HepG2 (cell line): Measurements from ENCODE around the gene ARHGAP23. TPM values are rescaled to one million over a fixed set of nuclear protein-coding genes. Genes with fewer than 3 reads are reported as not detected.

Experiments
- ATAC-seq: fragments of 200-7000 bp; cut with Tn5 transposase; 3 replicates; pipeline ENCODE4 v1.9.1; 2020; ENCODE audit warnings: mild to moderate bottlenecking, moderate library complexity
- BruUV-seq: library from RNA; stranded (reverse); fragments of 400-500 nt; replicated peaks from 2 replicates; lab custom pipeline; 2021; lab: Mats Ljungman, UMichigan
- CTCF ChIA-PET: fragments of 300-600 bp; formaldehyde crosslinking; extraction: SDS; loops from one replicate; lab custom pipeline; 2021; ENCODE audit warnings: low total read pairs, inconsistent platforms, low intra/inter-chr PET ratio; lab: Yijun Ruan, JAX
- POLR2A ChIA-PET: fragments of 350-600 bp; sonication (Branson Sonifier 250); formaldehyde crosslinking; loops from one replicate; lab custom pipeline; 2020; ENCODE audit warnings: antibody characterized with exemption, inconsistent platforms; lab: Yijun Ruan, JAX
- DNase-seq: peaks from one replicate; pipeline ENCODE4 v3.0.0-alpha.2; 2015; ENCODE audit warnings: low spot score
- FAIRE-seq: peaks from 3 replicates; lab custom pipeline; 2011; peaks lifted over from hg19 to GRCh38; lab: Jason Lieb, UNC
- H2AFZ ChIP-seq: one replicate; pipeline ENCODE4 v1.6.1; 2011; ENCODE audit warnings: low read length, inconsistent platforms
- H3K27ac ChIP-seq: fragments of 300-600 bp; 3 replicates; pipeline ENCODE4 v1.8.0; 2011; ENCODE audit warnings: mixed run types, mild to moderate bottlenecking, mixed read lengths, low read length, inconsistent platforms; ENCODE audit not compliant: insufficient read depth; ENCODE audit errors: extremely low read length
- H3K27me3 ChIP-seq, 2 experiments: fragments of 200-600 bp in 1 of 2; 2 replicates in 1 of 2; 3 replicates in 1 of 2; pipeline versions ENCODE4 v1.6.0 to v1.8.0; 2011; ENCODE audit warnings: low read length in 2 of 2, mild to moderate bottlenecking in 2 of 2, moderate library complexity in 2 of 2, inconsistent platforms in 1 of 2; ENCODE audit not compliant: insufficient read depth in 2 of 2, control insufficient read depth in 1 of 2
- H3K36me3 ChIP-seq, 2 experiments: fragments of 200-600 bp in 1 of 2; replicated peaks in 1 of 2; 2 replicates in 1 of 2; 3 replicates in 1 of 2; pipeline versions ENCODE4 v1.5.1 to v1.8.0; 2011; ENCODE audit warnings: low read length in 2 of 2, inconsistent platforms in 1 of 2; ENCODE audit not compliant: insufficient read depth in 2 of 2, control insufficient read depth in 1 of 2
- H3K4me1 ChIP-seq: 2 replicates; pipeline ENCODE4 v1.5.1; 2012; ENCODE audit warnings: low read length, inconsistent platforms; ENCODE audit not compliant: insufficient read depth
- H3K4me2 ChIP-seq: 2 replicates; pipeline ENCODE4 v1.6.0; 2011; ENCODE audit warnings: low read depth, low read length, inconsistent platforms
- H3K4me3 ChIP-seq, 3 experiments: fragments of 200-600 bp in 1 of 3; sonication (generic), shearing (Covaris generic) in 1 of 3; replicated peaks in 1 of 3; 2 replicates each; pipeline ENCODE4 v1.5.1; 2011 to 2016; ENCODE audit warnings: low read length in 3 of 3, inconsistent platforms in 2 of 3, low read depth in 2 of 3, mild to moderate bottlenecking in 2 of 3, control low read depth in 1 of 3, mixed read lengths in 1 of 3; ENCODE audit not compliant: insufficient read depth in 1 of 3
- H3K79me2 ChIP-seq: one replicate; pipeline ENCODE4 v1.6.1; 2011; ENCODE audit warnings: low read length, inconsistent platforms; ENCODE audit not compliant: insufficient read depth
- H3K9ac ChIP-seq: 2 replicates; pipeline ENCODE4 v1.6.0; 2011; ENCODE audit warnings: mild to moderate bottlenecking, low read depth, low read length, inconsistent platforms; ENCODE audit not compliant: insufficient read depth
- H3K9me3 ChIP-seq: 2 replicates; pipeline ENCODE4 v1.5.1; 2012; ENCODE audit warnings: mild to moderate bottlenecking, low read length
- H4K20me1 ChIP-seq: 2 replicates; pipeline ENCODE4 v1.6.0; 2011; ENCODE audit warnings: inconsistent platforms, mild to moderate bottlenecking, low read length, moderate library complexity; ENCODE audit not compliant: insufficient read depth
- FOXK1 ChIP-seq: sonication (generic); formaldehyde crosslinking; IDR thresholded peaks from 2 replicates; pipeline ENCODE4 v1.4.0; 2020; ENCODE audit warnings: low read depth, missing genetic modification reagents, borderline replicate concordance
- GTF2F1 ChIP-seq: fragments of 150-350 bp; IDR thresholded peaks from 2 replicates; pipeline ENCODE4 v1.6.1; 2014; ENCODE audit warnings: low read length
- NCOR1 ChIP-seq: fragments of 200-600 bp; sonication (generic); IDR thresholded peaks from 2 replicates; pipeline ENCODE4 v1.7.0; 2017; ENCODE audit warnings: antibody characterized with exemption, low read length, borderline replicate concordance
- PAWR ChIP-seq: sonication (generic); formaldehyde crosslinking; IDR thresholded peaks from 2 replicates; pipeline ENCODE4 v1.4.0; 2020; ENCODE audit warnings: missing genetic modification reagents, mild to moderate bottlenecking, borderline replicate concordance
- ZNF138 ChIP-seq: sonication (generic); formaldehyde crosslinking; IDR thresholded peaks from 2 replicates; pipeline ENCODE4 v1.5.0; 2020; ENCODE audit warnings: mild to moderate bottlenecking, low read depth, missing genetic modification reagents
- WGBS: methylation state at CpG from one replicate; pipeline ENCODE4 v1.1.6; 2017; ENCODE audit warnings: low lambda C conversion rate; 5-methylcytosine and 5-hydroxymethylcytosine counted together
- in situ Hi-C: cut with HindIII; loops from 2 replicates; pipeline ENCODE4 v1.10.0; 2017; ENCODE audit warnings: low pct_unique_long_range_greater_than_20kb; ENCODE audit not compliant: extremely low pct_ligation_motif_present
- intact Hi-C: fragments of 100-400 bp; cut with micrococcal nuclease; formaldehyde crosslinking; loops from one replicate; pipeline ENCODE4 v1.10.0; 2022; ENCODE audit not compliant: unreplicated experiment
- polyA plus RNA-seq, 8 experiments: library from polyadenylated mRNA; depleted of rRNA in 3 of 8; stranded (reverse) in 7 of 8; unstranded in 1 of 8; fragments of >200 nt; fragmentation: Illumina TruSeq in 4 of 8; extraction: Trizol in 4 of 8; gene quantifications; 2 replicates each; pipeline versions ENCODE4 v1.2.1 to v1.2.3, GENCODE V29; 2011 to 2016; ENCODE audit warnings: low read depth in 4 of 8, missing spikeins in 1 of 8, mixed read lengths in 1 of 8; ENCODE audit not compliant: insufficient read depth in 1 of 8
- total RNA-seq, 5 experiments: library from RNA; depleted of rRNA; stranded (reverse); fragments of >200 nt; fragmentation: Illumina TruSeq; extraction: Trizol; gene quantifications; 2 replicates each; pipeline ENCODE4 v1.2.3, GENCODE V29; 2016; ENCODE audit warnings: low read depth in 1 of 5
- TF ChIP-seq, protein P1 (sequence below), 2 experiments: fragments of 450-650 bp in 1 of 2; sonication (generic) in 1 of 2; formaldehyde crosslinking in 1 of 2; IDR thresholded peaks; 2 replicates each; pipeline versions ENCODE4 v1.6.1 to v1.8.0; 2016 to 2022; ENCODE audit warnings: antibody characterized with exemption in 1 of 2, mild to moderate bottlenecking in 1 of 2, missing genetic modification reagents in 1 of 2

The ARHGAP23 gene
- total and polyA plus RNA-seq, 2 of the 13 experiments (the other 11 are each of a cell fraction or from before 2014, with no cell fraction given): 0.03 TPM; not detected in 1

DNA sequence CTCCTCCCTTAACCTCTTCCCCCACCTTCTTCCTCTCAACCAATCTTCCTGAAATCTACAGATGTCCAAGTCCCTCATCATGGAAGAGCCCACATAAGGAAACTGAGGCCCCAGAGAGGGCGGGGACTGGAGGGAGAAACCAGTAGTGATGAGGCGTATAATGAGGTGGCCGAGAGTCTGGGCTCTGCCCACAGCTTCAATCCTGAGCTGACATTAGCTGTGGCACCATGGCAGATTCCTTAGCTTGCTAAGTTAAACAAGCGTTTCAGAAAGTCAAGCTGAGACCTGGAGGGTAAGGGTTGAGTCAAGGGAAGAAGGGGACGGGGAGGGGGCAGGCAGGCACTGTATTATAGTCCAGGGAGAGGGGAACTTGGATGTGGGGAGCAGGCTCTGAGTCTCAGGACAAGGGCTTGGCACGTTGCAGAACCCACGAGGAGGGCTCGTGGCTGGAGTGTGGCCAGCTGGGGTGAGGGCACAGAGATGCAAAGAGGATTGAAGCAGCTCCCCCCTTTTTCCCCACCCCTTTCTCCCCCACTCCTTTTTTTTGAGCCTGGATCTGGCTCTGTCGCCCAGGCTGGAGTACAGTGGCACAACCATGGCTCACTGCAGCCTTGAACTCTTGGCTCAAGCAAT is 13.3 kb downstream of the ARHGAP23 start:
- FAIRE-seq: no peak
- 3% methylated on average over 9 of the region's 9 CpGs for WGBS
- POLR2A ChIA-PET: no interaction called here
- H3K4me3 ChIP-seq: no peak overlapping the region
- H2AFZ ChIP-seq: no peak overlapping the region
- no peak overlapping the region for H3K4me2 ChIP-seq
- no peak overlapping the region for H3K9ac ChIP-seq
- H3K79me2 ChIP-seq: no peaks in the 10 kb centered on the region
- H3K27ac ChIP-seq: no peak overlapping the region
- in situ Hi-C loops (no loop called here), intact Hi-C loops (no loop called here)
- TF ChIP-seq GTF2F1 (no peak), ZNF138 (CRISPR knock-in tag) (no peak), PAWR (CRISPR knock-in tag) (no peak), FOXK1 (CRISPR knock-in tag) (no peak), NCOR1 (no peak)
- TF ChIP-seq, protein P1, sequence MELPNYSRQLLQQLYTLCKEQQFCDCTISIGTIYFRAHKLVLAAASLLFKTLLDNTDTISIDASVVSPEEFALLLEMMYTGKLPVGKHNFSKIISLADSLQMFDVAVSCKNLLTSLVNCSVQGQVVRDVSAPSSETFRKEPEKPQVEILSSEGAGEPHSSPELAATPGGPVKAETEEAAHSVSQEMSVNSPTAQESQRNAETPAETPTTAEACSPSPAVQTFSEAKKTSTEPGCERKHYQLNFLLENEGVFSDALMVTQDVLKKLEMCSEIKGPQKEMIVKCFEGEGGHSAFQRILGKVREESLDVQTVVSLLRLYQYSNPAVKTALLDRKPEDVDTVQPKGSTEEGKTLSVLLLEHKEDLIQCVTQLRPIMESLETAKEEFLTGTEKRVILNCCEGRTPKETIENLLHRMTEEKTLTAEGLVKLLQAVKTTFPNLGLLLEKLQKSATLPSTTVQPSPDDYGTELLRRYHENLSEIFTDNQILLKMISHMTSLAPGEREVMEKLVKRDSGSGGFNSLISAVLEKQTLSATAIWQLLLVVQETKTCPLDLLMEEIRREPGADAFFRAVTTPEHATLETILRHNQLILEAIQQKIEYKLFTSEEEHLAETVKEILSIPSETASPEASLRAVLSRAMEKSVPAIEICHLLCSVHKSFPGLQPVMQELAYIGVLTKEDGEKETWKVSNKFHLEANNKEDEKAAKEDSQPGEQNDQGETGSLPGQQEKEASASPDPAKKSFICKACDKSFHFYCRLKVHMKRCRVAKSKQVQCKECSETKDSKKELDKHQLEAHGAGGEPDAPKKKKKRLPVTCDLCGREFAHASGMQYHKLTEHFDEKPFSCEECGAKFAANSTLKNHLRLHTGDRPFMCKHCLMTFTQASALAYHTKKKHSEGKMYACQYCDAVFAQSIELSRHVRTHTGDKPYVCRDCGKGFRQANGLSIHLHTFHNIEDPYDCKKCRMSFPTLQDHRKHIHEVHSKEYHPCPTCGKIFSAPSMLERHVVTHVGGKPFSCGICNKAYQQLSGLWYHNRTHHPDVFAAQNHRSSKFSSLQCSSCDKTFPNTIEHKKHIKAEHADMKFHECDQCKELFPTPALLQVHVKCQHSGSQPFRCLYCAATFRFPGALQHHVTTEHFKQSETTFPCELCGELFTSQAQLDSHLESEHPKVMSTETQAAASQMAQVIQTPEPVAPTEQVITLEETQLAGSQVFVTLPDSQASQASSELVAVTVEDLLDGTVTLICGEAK (IDR thresholded peaks at IDR 0.05): no peak
- TF ChIP-seq, protein P1 (CRISPR knock-in tag; IDR thresholded peaks at IDR 0.05): no peak
- no peaks in the 10 kb centered on the region for H3K4me1 ChIP-seq
- no peak for ATAC-seq
- no peaks in the 10 kb centered on the region; the same call in 1 of the 2 replicates for H4K20me1 ChIP-seq
- no peaks in the 10 kb centered on the region for H3K36me3 ChIP-seq
- no peak for DNase-seq
- BruUV-seq: no TSS peak
- peaks cover 7 to 59% of the 10 kb centered on the region in 2 experiments; a peak in 4 of 5 replicates for H3K27me3 ChIP-seq
- no peaks in the 10 kb centered on the region for H3K9me3 ChIP-seq
- CTCF ChIA-PET: no interaction called here
